Kidney epithelial cell (primary cell): Measurements from ENCODE around the gene PKP2. TPM values are rescaled to one million over a fixed set of nuclear protein-coding genes. Genes with fewer than 3 reads are reported as not detected.

Experiments used
- DNase-seq: peaks from one replicate; pipeline ENCODE4 v3.0.0-alpha.2; 2010; ENCODE audit warnings: low read depth
- H3K27me3 ChIP-seq: 2 replicates; pipeline ENCODE4 v1.6.0; 2011; ENCODE audit warnings: low read length; ENCODE audit not compliant: control insufficient read depth, insufficient read depth
- H3K36me3 ChIP-seq: 2 replicates; pipeline ENCODE4 v1.5.1; 2011; ENCODE audit warnings: low read length; ENCODE audit not compliant: control insufficient read depth, insufficient read depth
- H3K4me3 ChIP-seq: 2 replicates; pipeline ENCODE4 v1.5.1; 2011; ENCODE audit warnings: low read depth, mild to moderate bottlenecking, control low read depth, low read length
- CTCF ChIP-seq: IDR thresholded peaks from 2 replicates; pipeline ENCODE4 v1.5.1; 2011; ENCODE audit warnings: mild to moderate bottlenecking, moderate library complexity, low read length, control low read depth, inconsistent platforms; ENCODE audit not compliant: insufficient read depth, poor library complexity, severe bottlenecking
- total RNA-seq: library from RNA; depleted of rRNA; stranded (reverse); fragments of >200 nt; gene quantifications from 2 replicates; pipeline ENCODE4 v1.2.3, GENCODE V29; 2015

Gene PKP2
- total RNA-seq, 1 donor from 2014 or later = 15.0 TPM

GRCh38 chr12:32907898-32908476 is 11.4 kb upstream of the PKP2 start:
- TF ChIP-seq CTCF = no peak
- Histone ChIP-seq H3K4me3 (no peak overlapping the region), H3K27me3 (no peaks in the 10 kb centered on the region), H3K36me3 (no peaks in the 10 kb centered on the region)
- no peak for DNase-seq

- Histone ChIP-seq H3K27me3 (no peaks in the 10 kb centered on the region), H3K4me3 (no peak overlapping the region), H3K36me3 (no peaks in the 10 kb centered on the region)
- DNase-seq = no peak
- TF ChIP-seq CTCF = no peak
These were observed 10.6 kb upstream of the PKP2 start for GRCh38 chr12:32907166-32907565.

- no peak for DNase-seq
- no peak overlapping the region for H3K4me3 ChIP-seq
- H3K36me3 ChIP-seq = no peaks in the 10 kb centered on the region
- no peaks in the 10 kb centered on the region for H3K27me3 ChIP-seq
- TF ChIP-seq CTCF = no peak
These were observed 10.0 kb upstream of the PKP2 start for GRCh38 chr12:32906399-32907165.

GRCh38 chr12:32903763-32904162 is 7.2 kb upstream of the PKP2 start:
- H3K4me3 ChIP-seq = no peak overlapping the region
- no peaks in the 10 kb centered on the region for H3K27me3 ChIP-seq
- no peaks in the 10 kb centered on the region for H3K36me3 ChIP-seq
- no peak for DNase-seq
- no peak for TF ChIP-seq CTCF

- H3K36me3 ChIP-seq = no peaks in the 10 kb centered on the region
- no peaks in the 10 kb centered on the region for H3K27me3 ChIP-seq
- no peak for TF ChIP-seq CTCF
- no peak for DNase-seq
- H3K4me3 ChIP-seq = no peak overlapping the region
These were observed 6.7 kb upstream of the PKP2 start for GRCh38 chr12:32903318-32903717.
